ENCODE measurements around the gene ADAMTS5. TPM values are rescaled to one million over a fixed set of nuclear protein-coding genes. Genes with fewer than 3 reads are reported as not detected.

ADAMTS5 gene
- total RNA-seq, 4 donors from 2014 or later: 28.4 to 91.4 (median 47.4) TPM

DNA sequence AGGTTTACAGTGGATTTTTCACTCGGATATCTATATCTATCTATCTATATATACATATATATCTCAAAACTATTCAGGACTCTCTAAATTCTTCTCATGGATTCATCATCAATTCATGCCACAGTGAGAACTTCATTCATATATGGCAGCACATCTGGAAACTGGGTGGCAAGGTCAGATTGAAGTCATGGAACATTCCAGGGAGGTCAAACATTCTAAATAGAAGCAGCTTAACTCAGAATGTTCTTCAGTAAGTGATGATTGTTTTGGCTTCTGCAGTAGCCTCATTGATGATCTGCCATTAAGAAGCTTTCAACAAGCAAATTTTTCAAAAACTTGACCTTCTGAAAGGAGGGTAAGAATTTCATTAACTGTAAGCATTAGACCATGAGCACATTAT, 74.7 kb downstream of the ADAMTS5 start:
- TF ChIP-seq CTCF (IDR thresholded peaks at IDR 0.05): no peak
- no peak for DNase-seq (ENCODE audit: low spot score)
- no peak for ATAC-seq (ENCODE audit: low FRiP score)

GRCh38 chr21:26888931-26889330, 78.0 kb downstream of the ADAMTS5 start:
- TF ChIP-seq CTCF (IDR thresholded peaks at IDR 0.05): no peak

GRCh38 chr21:26888256-26888655, 78.6 kb downstream of the ADAMTS5 start:
- TF ChIP-seq CTCF (IDR thresholded peaks at IDR 0.05): no peak
- ATAC-seq (ENCODE audit: low FRiP score): no peak
- DNase-seq (ENCODE audit: low spot score): no peak

More at GRCh38 chr21:26888931-26889330, 78.0 kb downstream of the ADAMTS5 start:
- DNase-seq (ENCODE audit: low spot score): no peak
- no peak for ATAC-seq (ENCODE audit: low FRiP score)

- ATAC-seq (ENCODE audit: low FRiP score) (no peak), DNase-seq (ENCODE audit: low spot score) (no peak)
- no peak for TF ChIP-seq CTCF (IDR thresholded peaks at IDR 0.05)
Observed at GRCh38 chr21:26887251-26887650, 79.6 kb downstream of the ADAMTS5 start.

- ATAC-seq (ENCODE audit: low FRiP score): no peak
- no peak for DNase-seq (ENCODE audit: low spot score)
- TF ChIP-seq CTCF (IDR thresholded peaks at IDR 0.05): no peak
Observed at GRCh38 chr21:26884436-26884835, 82.5 kb downstream of the ADAMTS5 start.

DNA sequence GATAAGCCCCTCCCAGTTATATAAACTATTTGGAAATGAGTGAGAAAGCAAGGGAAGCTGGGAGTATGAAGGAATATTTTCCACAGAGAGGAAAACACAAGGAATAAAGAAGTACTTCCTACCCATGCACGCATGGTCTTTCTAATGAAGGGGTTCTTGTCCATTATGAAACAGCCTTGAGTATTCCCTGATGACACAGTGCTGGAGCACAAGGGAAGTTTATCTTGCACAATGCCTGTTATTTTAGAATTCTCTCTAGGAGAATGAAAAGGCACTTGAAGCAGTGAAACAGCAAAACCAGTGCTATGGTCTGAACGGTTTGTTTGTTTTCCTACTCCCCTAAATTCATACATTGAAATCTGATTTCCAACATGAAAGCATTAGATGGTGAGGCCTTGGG, 83.1 kb downstream of the ADAMTS5 start:
- DNase-seq (ENCODE audit: low spot score) (no peak), ATAC-seq (ENCODE audit: low FRiP score) (no peak)
- TF ChIP-seq CTCF (IDR thresholded peaks at IDR 0.05): no peak

DNA sequence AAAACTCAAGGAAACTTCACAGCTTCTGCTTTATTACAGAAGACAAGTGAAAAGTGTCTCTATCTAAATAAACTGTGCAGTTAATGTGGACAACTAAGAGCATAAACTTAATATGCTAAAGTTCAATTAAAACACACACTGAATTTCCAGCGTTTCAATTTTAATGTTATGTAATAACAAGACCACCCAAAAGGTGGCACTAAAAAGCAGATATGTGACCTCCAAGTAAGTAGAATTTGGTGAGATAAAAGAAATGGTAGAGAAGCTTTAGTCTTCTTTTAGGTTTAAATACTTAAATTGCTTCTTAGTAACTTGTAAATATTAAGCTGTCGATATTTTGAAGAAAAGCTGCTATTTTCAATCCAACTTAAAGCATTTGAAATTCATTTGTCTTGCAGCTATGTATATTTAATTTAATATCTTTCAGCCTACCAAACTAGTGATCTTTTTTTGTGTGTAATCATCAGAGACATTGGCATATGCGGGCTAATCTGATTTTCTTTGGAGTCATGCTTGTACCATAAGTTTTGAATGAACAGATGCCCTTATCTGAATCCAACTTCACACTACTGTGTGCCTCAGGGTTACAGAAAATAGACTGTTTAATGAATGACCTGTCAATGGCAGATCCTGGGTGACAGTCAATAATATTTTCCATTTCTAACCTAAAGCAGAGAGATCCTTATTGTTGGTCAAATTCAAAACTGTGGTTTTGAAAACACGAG, 85.2 kb downstream of the ADAMTS5 start:
- DNase-seq (ENCODE audit: low spot score) (no peak), ATAC-seq (ENCODE audit: low FRiP score) (no peak)
- no peak for TF ChIP-seq CTCF (IDR thresholded peaks at IDR 0.05)
